IPS-20b (cell line): ENCODE results near the gene CLEC18C.
"Not testable (repeated sequence)": the region's sequence is repeated elsewhere in the genome, so short reads cannot be mapped to it uniquely, and the experiment has no call there.

Experiments
- H3K27ac ChIP-seq: one replicate; pipeline ENCODE4 v1.5.1; 2013; ENCODE audit warnings: low read length
- H3K27me3 ChIP-seq: 2 replicates; pipeline ENCODE4 v1.6.1; 2013; ENCODE audit warnings: mild to moderate bottlenecking, low read length, inconsistent platforms; ENCODE audit not compliant: insufficient read depth
- H3K36me3 ChIP-seq: 2 replicates; pipeline ENCODE4 v1.6.1; 2013; ENCODE audit warnings: low read depth, mild to moderate bottlenecking, inconsistent platforms, low read length, moderate library complexity; ENCODE audit not compliant: insufficient read depth
- H3K4me1 ChIP-seq: 2 replicates; pipeline ENCODE4 v1.6.1; 2013; ENCODE audit warnings: mild to moderate bottlenecking, control low read depth, inconsistent platforms, low read length, moderate library complexity; ENCODE audit not compliant: insufficient read depth
- H3K4me3 ChIP-seq: 2 replicates; pipeline ENCODE4 v1.5.1; 2013; ENCODE audit warnings: mild to moderate bottlenecking, low read length, inconsistent platforms
- H3K9ac ChIP-seq: 2 replicates; pipeline ENCODE4 v1.6.1; 2013; ENCODE audit warnings: low read depth, mild to moderate bottlenecking, inconsistent platforms, low read length, moderate library complexity
- H3K9me3 ChIP-seq: 2 replicates; pipeline ENCODE4 v1.6.1; 2013; ENCODE audit warnings: mild to moderate bottlenecking, low read depth, low read length, inconsistent platforms; ENCODE audit not compliant: insufficient read depth

CLEC18C gene

DNA sequence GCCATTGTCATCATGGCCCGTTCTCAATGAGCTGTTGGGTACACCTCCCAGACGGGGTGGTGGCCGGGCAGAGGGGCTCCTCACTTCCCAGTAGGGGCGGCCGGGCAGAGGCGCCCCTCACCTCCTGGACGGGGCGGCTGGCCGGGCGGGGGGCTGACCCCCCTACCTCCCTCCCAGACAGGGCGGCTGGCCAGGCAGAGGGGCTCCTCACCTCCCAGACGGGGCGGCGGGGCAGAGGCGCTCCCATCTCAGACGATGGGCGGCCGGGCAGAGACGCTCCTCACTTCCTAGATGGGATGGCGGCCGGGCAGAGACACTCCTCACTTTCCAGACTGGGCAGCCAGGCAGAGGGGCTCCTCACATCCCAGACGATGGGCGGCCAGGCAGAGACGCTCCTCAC lies 51.1 kb downstream of the CLEC18C start:
- not testable (repeated sequence) for H3K4me3 ChIP-seq, H3K27me3 ChIP-seq, H3K4me1 ChIP-seq, H3K9ac ChIP-seq, H3K9me3 ChIP-seq, H3K27ac ChIP-seq
- peaks cover 17% of the 10 kb centered on the region for H3K36me3 ChIP-seq

DNA sequence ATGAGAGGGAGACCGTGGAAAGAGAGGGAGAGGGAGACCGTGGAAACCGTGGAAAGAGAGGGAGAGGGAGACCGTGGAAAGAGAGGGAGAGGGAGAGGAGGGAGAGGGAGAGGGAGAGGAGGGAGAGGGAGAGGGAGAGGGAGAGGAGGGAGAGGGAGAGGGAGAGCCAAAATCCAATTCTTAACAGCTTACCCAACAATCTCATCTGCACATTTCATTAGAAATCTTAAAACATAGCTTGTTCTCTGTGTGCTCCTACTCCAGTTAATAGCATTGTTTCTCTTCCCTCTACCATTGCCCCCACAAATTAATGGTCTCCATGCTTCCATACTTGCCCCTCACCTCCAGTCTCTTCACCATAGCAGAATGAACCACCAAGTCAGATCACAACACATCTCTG lies 51.8 kb downstream of the CLEC18C start:
- H3K9me3 ChIP-seq, H3K27ac ChIP-seq, H3K4me3 ChIP-seq, H3K4me1 ChIP-seq, H3K27me3 ChIP-seq, H3K9ac ChIP-seq: not testable (repeated sequence)
- H3K36me3 ChIP-seq: peaks cover 14% of the 10 kb centered on the region; the same call in 1 of the 2 replicates

DNA sequence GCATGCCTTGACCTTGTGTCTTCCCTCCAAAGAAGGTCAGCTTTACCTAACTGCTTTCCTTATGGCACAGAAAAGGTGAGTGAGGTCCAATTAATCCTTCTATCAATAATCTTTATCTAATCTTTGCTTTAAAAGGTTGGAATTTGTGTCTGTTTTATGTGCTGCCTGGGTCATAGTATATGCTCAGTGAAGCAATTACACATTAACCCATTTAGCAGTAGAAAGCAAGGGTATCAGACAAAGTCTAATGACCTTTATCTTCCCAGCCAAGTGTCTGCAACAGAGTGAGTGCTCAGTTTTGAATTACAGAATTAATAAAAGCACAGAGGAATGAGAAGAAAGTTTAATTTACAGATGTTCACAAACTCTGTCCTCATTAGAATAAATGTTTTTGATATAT lies 52.4 kb downstream of the CLEC18C start:
- peaks cover 14% of the 10 kb centered on the region; the same call in 1 of the 2 replicates for H3K36me3 ChIP-seq
- not testable (repeated sequence) for H3K27ac ChIP-seq, H3K9ac ChIP-seq, H3K27me3 ChIP-seq, H3K9me3 ChIP-seq, H3K4me3 ChIP-seq, H3K4me1 ChIP-seq

DNA sequence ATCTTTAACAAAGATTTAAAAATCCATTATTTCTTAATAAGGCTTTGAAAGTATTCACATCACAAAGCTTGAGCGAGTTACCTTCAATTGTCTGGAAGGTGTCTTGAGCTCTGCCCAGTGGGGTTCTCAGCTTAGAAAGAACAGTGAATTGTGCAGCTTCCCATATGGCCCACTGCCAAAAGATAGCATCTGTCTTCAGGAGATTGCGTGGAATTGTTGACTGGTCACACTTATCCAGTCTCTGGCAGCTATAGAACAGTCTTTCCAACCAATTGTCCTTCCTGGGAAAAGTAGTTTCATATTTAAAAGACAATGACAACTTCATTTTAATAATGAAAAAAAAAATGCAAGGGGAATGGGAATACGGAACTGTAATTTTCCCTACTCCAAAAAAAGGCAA lies 58.2 kb downstream of the CLEC18C start:
- not testable (repeated sequence) for H3K27ac ChIP-seq, H3K9me3 ChIP-seq, H3K27me3 ChIP-seq, H3K9ac ChIP-seq, H3K4me3 ChIP-seq, H3K4me1 ChIP-seq
- peaks cover 24% of the 10 kb centered on the region; the same call in 1 of the 2 replicates for H3K36me3 ChIP-seq
